Adrenal gland (tissue), 12 donors: ENCODE data around the gene FBXL14. TPM values are rescaled to one million over a fixed set of nuclear protein-coding genes. Genes with fewer than 3 reads are reported as not detected.
"Not testable (repeated sequence)": the region's sequence is repeated elsewhere in the genome, so short reads cannot be mapped to it uniquely, and the experiment has no call there.

Source experiments
- DNase-seq, 7 donors: peaks; one replicate each; pipeline ENCODE4 v3.0.0-alpha.2; 2019 to 2020
- H3K27ac ChIP-seq, 5 donors: fragments of 200-600 bp; sonication (generic) in 4 of 5; 1 replicate in 3 of 5; 2 replicates in 2 of 5; pipeline versions ENCODE4 v1.5.1 to v1.8.0; 2016 to 2020; ENCODE audit warnings: mild to moderate bottlenecking in 1 of 5
- H3K27me3 ChIP-seq: fragments of 200-600 bp; 2 replicates; pipeline ENCODE4 v1.8.0; 2021
- H3K36me3 ChIP-seq, 2 donors: fragments of 200-600 bp; replicated peaks in 1 of 2; 1 replicate in 1 of 2; 2 replicates in 1 of 2; pipeline versions ENCODE4 v1.5.1 to v1.8.0; 2018 to 2022
- H3K4me1 ChIP-seq, 2 donors: fragments of 200-600 bp; replicated peaks in 1 of 2; 1 replicate in 1 of 2; 2 replicates in 1 of 2; pipeline versions ENCODE4 v1.5.1 to v1.8.0; 2018 to 2021
- H3K4me3 ChIP-seq, 4 donors: fragments of 200-600 bp; sonication (generic) in 3 of 4; one replicate each; pipeline ENCODE4 v1.5.1; 2016 to 2018
- H3K9me3 ChIP-seq, 3 donors: fragments of 200-600 bp; sonication (generic) in 1 of 3; replicated peaks in 1 of 3; 1 replicate in 2 of 3; 2 replicates in 1 of 3; pipeline versions ENCODE4 v1.5.1 to v1.8.0; 2016 to 2021
- CTCF ChIP-seq, 6 experiments: fragments of 450-650 bp in 4 of 6; fragments of 200-600 bp in 2 of 6; sonication (generic) in 1 of 6; IDR thresholded peaks; 1 replicate in 5 of 6; 2 replicates in 1 of 6; pipeline versions ENCODE4 v1.5.1 to v1.8.0; 2016 to 2021; ENCODE audit warnings: antibody characterized with exemption in 6 of 6, mild to moderate bottlenecking in 2 of 6, moderate library complexity in 1 of 6
- POLR2A ChIP-seq, 2 donors: fragments of 450-650 bp; IDR thresholded peaks; one replicate each; pipeline ENCODE4 v1.6.1; 2017; ENCODE audit warnings: antibody characterized with exemption in 2 of 2, mild to moderate bottlenecking in 2 of 2, moderate library complexity in 1 of 2
- WGBS, 4 donors: extraction: QIAGEN DNeasy Blood & Tissue Kit in 2 of 4; methylation state at CpG; one replicate each; pipeline versions ENCODE4 v1.1.5 to v1.1.7; 2013 to 2017; 5-methylcytosine and 5-hydroxymethylcytosine counted together
- intact Hi-C, 2 donors: fragments of 100-400 bp; cut with DNase I; formaldehyde crosslinking; loops; one replicate each; pipeline versions ENCODE4 v1.14.1 to v1.15.0; 2022 to 2023
- polyA plus RNA-seq, 3 donors: library from polyadenylated mRNA; stranded (reverse); fragments of 200-250 nt in 2 of 3; fragments of 350-450 nt in 1 of 3; fragmentation: Illumina TruSeq in 1 of 3; extraction: RNeasy Lipid Tissue Mini Kit (QIAGEN cat#74804) in 1 of 3; gene quantifications; one replicate each; pipeline ENCODE4 v1.2.3, GENCODE V29; 2013 to 2014
- total RNA-seq, 9 donors: library from RNA; depleted of rRNA in 4 of 9; stranded (reverse); fragments of >200 nt in 4 of 9; fragments of 120-200 nt in 1 of 9; fragmentation: NEBNext Ultra II Directional in 1 of 9; extraction: Animal tissue kit (Norgen Biotek cat#: 25700) in 1 of 9; gene quantifications; one replicate each; pipeline versions ENCODE4 v1.1.0 to v1.2.4, GENCODE V29; 2013 to 2023
- donor health status: healthy with polysubstance abuse.
- donor health status: Bipolar disorder and iron deficiency.
- donor health status: DM: yes; HTN: yes; CAD: no.
- donor health status: DM: no; HTN: no; CAD: no.
- donor health status: DM: no; HTN: no; CAD: no.
- donor health status: DM: yes; HTN: yes; CAD: no.

FBXL14 gene
- total and polyA plus RNA-seq, 12 donors, result 1.2 to 19.1 (median 12.4) TPM

GRCh38 chr12:1604464-1604863, 10.1 kb upstream of the FBXL14 start:
- Histone ChIP-seq H3K4me1 (peaks cover 8 to 21% of the 10 kb centered on the region in 2 donors), H3K9me3 (no peaks in the 10 kb centered on the region), H3K27me3 (no peaks in the 10 kb centered on the region), H3K27ac (peak overlapping the region in 1 of 5 donors; percentile 97), H3K36me3 (no peaks in the 10 kb centered on the region), H3K4me3 (no peak overlapping the region)
- 59 to 69% (median 65%) methylated on average over 3 of the region's 3 CpGs for WGBS, 4 donors
- DNase-seq, result no peak
- intact Hi-C loops, result no loop called here
- no peak for TF ChIP-seq POLR2A (IDR thresholded peaks at IDR 0.05)
- TF ChIP-seq CTCF (IDR thresholded peaks at IDR 0.05), result no peak

- no peak for DNase-seq
- Histone ChIP-seq H3K27ac (no peak overlapping the region), H3K36me3 (no peaks in the 10 kb centered on the region), H3K4me3 (no peak overlapping the region), H3K27me3 (no peaks in the 10 kb centered on the region), H3K4me1 (peaks cover 8 to 20% of the 10 kb centered on the region in 2 donors), H3K9me3 (no peaks in the 10 kb centered on the region)
- intact Hi-C loops, result no loop called here
- WGBS, 4 donors, result 73 to 91% (median 89%) methylated on average over 6 to 7 of the region's 7 CpGs
- TF ChIP-seq POLR2A (IDR thresholded peaks at IDR 0.05) (no peak), CTCF (IDR thresholded peaks at IDR 0.05) (no peak)
Measured at GRCh38 chr12:1603269-1603993, 9.1 kb upstream of the FBXL14 start.

GRCh38 chr12:1602706-1603105, 8.3 kb upstream of the FBXL14 start:
- H3K36me3 ChIP-seq, H3K27me3 ChIP-seq, H3K9me3 ChIP-seq, intact Hi-C loops, DNase-seq, H3K27ac ChIP-seq, H3K4me3 ChIP-seq: not testable (repeated sequence)
- 83 to 91% (median 89%) methylated on average over 9 of the region's 9 CpGs for WGBS, 4 donors
- H3K4me1 ChIP-seq, result peaks cover 8 to 15% of the 10 kb centered on the region in 2 donors

- Histone ChIP-seq H3K9me3 (no peaks in the 10 kb centered on the region), H3K4me3 (no peak overlapping the region), H3K36me3 (no peaks in the 10 kb centered on the region), H3K27ac (no peak overlapping the region), H3K27me3 (no peaks in the 10 kb centered on the region), H3K4me1 (peaks cover 5 to 11% of the 10 kb centered on the region in 2 donors)
- DNase-seq, result no peak
- intact Hi-C loops, result no loop called here
- TF ChIP-seq CTCF (IDR thresholded peaks at IDR 0.05), result no peak
- no peak for TF ChIP-seq POLR2A (IDR thresholded peaks at IDR 0.05)
- WGBS, 4 donors, result 93 to 98% (median 94%) methylated on average over 3 of the region's 3 CpGs
Measured at GRCh38 chr12:1598757-1599156, 4.4 kb upstream of the FBXL14 start.
